OCI-LY7 (cell line): ENCODE data around the gene B3GAT1. TPM values are rescaled to one million over a fixed set of nuclear protein-coding genes. Genes with fewer than 3 reads are reported as not detected.
"Not testable (repeated sequence)": the region's sequence is repeated elsewhere in the genome, so short reads cannot be mapped to it uniquely, and the experiment has no call there.

Experiments used
- BruUV-seq: library from RNA; stranded (reverse); fragments of 400-500 nt; replicated peaks from 2 replicates; lab custom pipeline; 2021; lab: Mats Ljungman, UMichigan
- CTCF ChIA-PET: fragments of 300-600 bp; sonication (Branson Sonifier 250); formaldehyde crosslinking; loops from one replicate; lab custom pipeline; 2022; ENCODE audit warnings: antibody characterized with exemption; ENCODE audit not compliant: unreplicated experiment; lab: Charles Lee
- POLR2A ChIA-PET: fragments of 300-600 bp; sonication (Branson Sonifier 250); formaldehyde crosslinking; loops from one replicate; lab custom pipeline; 2022; ENCODE audit warnings: antibody characterized with exemption; lab: Charles Lee
- DNase-seq: peaks from one replicate; pipeline ENCODE4 v3.0.0-alpha.2; 2015; ENCODE audit warnings: low spot score
- H2AFZ ChIP-seq: fragments of 200-600 bp; sonication (generic), shearing (Covaris generic); 2 replicates; pipeline ENCODE4 v1.6.1; 2014; ENCODE audit warnings: mild to moderate bottlenecking, antibody characterized with exemption, low read length, moderate library complexity
- H3K27ac ChIP-seq: fragments of 200-600 bp; sonication (generic); 2 replicates; pipeline ENCODE4 v1.5.1; 2014; ENCODE audit warnings: mixed run types, low read depth, mild to moderate bottlenecking, moderate library complexity, low read length, inconsistent platforms; ENCODE audit not compliant: poor library complexity, severe bottlenecking
- H3K36me3 ChIP-seq: fragments of 200-600 bp; sonication (generic); 2 replicates; pipeline ENCODE4 v1.6.1; 2014; ENCODE audit warnings: mild to moderate bottlenecking, antibody characterized with exemption, low read length, moderate library complexity, mixed read lengths; ENCODE audit not compliant: insufficient read depth
- H3K4me1 ChIP-seq: fragments of 200-600 bp; sonication (generic); 2 replicates; pipeline ENCODE4 v1.5.1; 2014; ENCODE audit warnings: mild to moderate bottlenecking, low read length; ENCODE audit not compliant: insufficient read depth, poor library complexity, severe bottlenecking
- H3K4me2 ChIP-seq: fragments of 200-600 bp; sonication (generic); 2 replicates; pipeline ENCODE4 v1.6.1; 2014; ENCODE audit warnings: mild to moderate bottlenecking, low read length
- H3K4me3 ChIP-seq: fragments of 200-600 bp; sonication (generic); 2 replicates; pipeline ENCODE4 v1.5.1; 2014; ENCODE audit warnings: mild to moderate bottlenecking, low read depth, low read length; ENCODE audit not compliant: poor library complexity, severe bottlenecking
- H3K79me2 ChIP-seq: fragments of 200-600 bp; sonication (generic); 2 replicates; pipeline ENCODE4 v1.6.1; 2016; ENCODE audit warnings: low read depth, mild to moderate bottlenecking, low read length, moderate library complexity, mixed read lengths; ENCODE audit not compliant: insufficient read depth
- H3K9me2 ChIP-seq: fragments of 200-600 bp; sonication (generic); 2 replicates; pipeline ENCODE4 v1.6.1; 2016; ENCODE audit warnings: mild to moderate bottlenecking, low read length, mixed read lengths; ENCODE audit not compliant: insufficient read depth
- H3K9me3 ChIP-seq: fragments of 200-600 bp; sonication (generic); 2 replicates; pipeline ENCODE4 v1.6.1; 2014; ENCODE audit warnings: mild to moderate bottlenecking, mixed run types, low read length, mixed read lengths
- H4K20me1 ChIP-seq: fragments of 200-600 bp; sonication (generic); 2 replicates; pipeline ENCODE4 v1.6.1; 2014; ENCODE audit warnings: mild to moderate bottlenecking, antibody characterized with exemption, low read length, moderate library complexity, mixed read lengths; ENCODE audit not compliant: insufficient read depth
- EZH2phosphoT487 ChIP-seq: fragments of 200-600 bp; sonication (generic); IDR thresholded peaks from 2 replicates; pipeline ENCODE4 v1.6.1; 2018; ENCODE audit warnings: low read depth, borderline replicate concordance, mild to moderate bottlenecking, mixed run types, antibody characterized with exemption, low read length, moderate library complexity, mixed read lengths
- intact Hi-C: fragments of 100-400 bp; cut with micrococcal nuclease; formaldehyde crosslinking; loops from one replicate; pipeline ENCODE4 v1.10.0; 2022; ENCODE audit not compliant: unreplicated experiment
- total RNA-seq, 2 experiments: library from RNA; depleted of rRNA in 1 of 2; stranded (reverse); fragments of >200 nt in 1 of 2; shearing (Covaris generic) in 1 of 2; gene quantifications; 2 replicates each; pipeline ENCODE4 v1.2.3, GENCODE V29; 2014 to 2022
- TF ChIP-seq, protein P1 (sequence below): fragments of 200-600 bp; sonication (generic); conservative IDR thresholded peaks from 2 replicates; pipeline ENCODE4 v1.5.1; 2014; ENCODE audit warnings: mild to moderate bottlenecking, antibody characterized with exemption, low read length, moderate library complexity, mixed read lengths

Gene B3GAT1
- total RNA-seq, 2 experiments from 2014 or later = not detected

DNA sequence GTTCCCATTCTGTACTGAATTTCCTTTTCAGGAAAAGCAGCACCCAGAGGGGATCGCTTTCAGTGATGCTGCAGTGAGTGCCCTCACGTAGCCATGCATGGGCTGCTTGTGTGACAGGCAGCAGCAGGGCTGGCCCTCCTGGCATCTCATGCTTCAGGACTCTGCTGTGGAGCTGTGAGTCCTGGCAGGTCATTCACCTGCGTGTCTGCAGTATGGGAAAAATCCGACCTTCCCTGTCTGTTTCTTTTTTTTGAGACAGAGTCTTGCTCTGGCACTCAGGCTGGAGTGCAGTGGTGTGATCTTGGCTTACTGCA lies 66.8 kb downstream of the B3GAT1 start:
- Histone ChIP-seq H3K4me1 (no peaks in the 10 kb centered on the region), H3K4me3 (no peak overlapping the region), H2AFZ (no peak overlapping the region), H4K20me1 (no peaks in the 10 kb centered on the region), H3K79me2 (no peaks in the 10 kb centered on the region), H3K9me3 (no peaks in the 10 kb centered on the region), H3K4me2 (no peak overlapping the region), H3K27ac (no peak overlapping the region), H3K36me3 (no peaks in the 10 kb centered on the region), H3K9me2 (no peaks in the 10 kb centered on the region)
- ChIA-PET CTCF (no interaction called here), POLR2A (no interaction called here)
- intact Hi-C loops = no loop called here
- BruUV-seq = no TSS peak
- no peak for DNase-seq
- TF ChIP-seq EZH2phosphoT487 = no peak
- TF ChIP-seq, protein P1, sequence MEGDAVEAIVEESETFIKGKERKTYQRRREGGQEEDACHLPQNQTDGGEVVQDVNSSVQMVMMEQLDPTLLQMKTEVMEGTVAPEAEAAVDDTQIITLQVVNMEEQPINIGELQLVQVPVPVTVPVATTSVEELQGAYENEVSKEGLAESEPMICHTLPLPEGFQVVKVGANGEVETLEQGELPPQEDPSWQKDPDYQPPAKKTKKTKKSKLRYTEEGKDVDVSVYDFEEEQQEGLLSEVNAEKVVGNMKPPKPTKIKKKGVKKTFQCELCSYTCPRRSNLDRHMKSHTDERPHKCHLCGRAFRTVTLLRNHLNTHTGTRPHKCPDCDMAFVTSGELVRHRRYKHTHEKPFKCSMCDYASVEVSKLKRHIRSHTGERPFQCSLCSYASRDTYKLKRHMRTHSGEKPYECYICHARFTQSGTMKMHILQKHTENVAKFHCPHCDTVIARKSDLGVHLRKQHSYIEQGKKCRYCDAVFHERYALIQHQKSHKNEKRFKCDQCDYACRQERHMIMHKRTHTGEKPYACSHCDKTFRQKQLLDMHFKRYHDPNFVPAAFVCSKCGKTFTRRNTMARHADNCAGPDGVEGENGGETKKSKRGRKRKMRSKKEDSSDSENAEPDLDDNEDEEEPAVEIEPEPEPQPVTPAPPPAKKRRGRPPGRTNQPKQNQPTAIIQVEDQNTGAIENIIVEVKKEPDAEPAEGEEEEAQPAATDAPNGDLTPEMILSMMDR = no peak

DNA sequence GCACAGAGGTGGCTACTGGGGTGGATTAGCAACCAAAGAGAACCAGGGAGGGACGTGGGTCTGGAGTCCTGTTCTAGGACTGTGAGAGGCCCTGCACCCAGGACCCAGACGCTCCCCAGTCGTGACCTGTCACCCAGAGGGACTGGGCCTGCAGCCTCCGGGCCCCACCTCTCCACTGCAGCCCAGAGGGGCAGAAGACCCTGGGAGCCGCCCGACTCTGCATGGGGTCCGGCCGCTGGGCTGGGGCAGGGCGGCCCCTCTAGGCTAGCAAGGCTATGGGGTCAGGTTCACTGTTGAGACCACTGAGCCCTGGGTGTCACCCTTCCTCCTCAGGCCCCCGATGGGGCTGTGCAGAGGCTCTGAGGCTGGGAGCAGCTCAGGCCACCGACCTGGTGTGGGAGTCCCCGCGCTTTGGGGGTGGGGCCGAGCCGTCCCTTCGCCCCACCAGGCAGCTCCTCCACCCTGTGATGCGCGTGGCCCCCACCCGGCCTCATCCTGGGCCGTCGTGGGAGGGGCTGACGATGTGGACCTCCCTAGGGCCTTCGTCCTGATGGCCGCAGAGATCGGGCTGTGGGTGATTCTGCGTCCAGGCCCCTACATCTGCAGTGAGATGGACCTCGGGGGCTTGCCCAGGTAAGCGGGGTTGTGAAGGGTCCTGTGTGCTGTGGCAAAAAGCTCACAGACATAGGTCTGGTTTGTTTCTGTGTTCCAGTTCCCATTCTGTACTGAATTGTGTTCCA lies 67.4 kb downstream of the B3GAT1 start:
- POLR2A ChIA-PET, CTCF ChIA-PET, H3K36me3 ChIP-seq, H3K4me2 ChIP-seq, intact Hi-C loops, BruUV-seq, H3K9me3 ChIP-seq, H3K4me3 ChIP-seq, H3K9me2 ChIP-seq, DNase-seq, H3K27ac ChIP-seq, H2AFZ ChIP-seq, H3K4me1 ChIP-seq, H4K20me1 ChIP-seq, H3K79me2 ChIP-seq: not testable (repeated sequence)

DNA sequence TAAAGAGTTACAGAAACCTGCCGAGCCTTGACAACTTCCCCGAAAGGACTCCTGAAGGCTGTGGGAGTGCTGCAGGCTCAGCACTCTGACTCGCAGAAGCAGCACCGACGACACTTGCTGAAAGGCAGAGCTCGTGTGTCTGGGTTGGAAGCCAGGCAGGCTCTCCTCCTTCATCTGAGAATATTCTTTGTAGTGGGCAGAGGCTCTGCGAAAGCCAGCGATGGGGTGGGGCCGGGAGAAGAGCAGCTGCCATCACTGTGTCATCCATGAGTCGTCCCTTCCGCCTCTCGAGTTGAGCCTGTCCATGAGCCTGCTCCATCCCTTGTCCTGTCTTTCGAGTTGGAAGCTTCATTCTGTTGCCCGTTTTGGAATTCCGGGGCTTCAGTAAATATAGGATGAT lies 68.4 kb downstream of the B3GAT1 start:
- no peak for TF ChIP-seq EZH2phosphoT487
- TF ChIP-seq, protein P1 = no peak
- ChIA-PET POLR2A (no interaction called here), CTCF (no interaction called here)
- Histone ChIP-seq H4K20me1 (no peaks in the 10 kb centered on the region), H3K79me2 (no peaks in the 10 kb centered on the region), H3K36me3 (no peaks in the 10 kb centered on the region), H3K4me1 (no peaks in the 10 kb centered on the region), H3K9me3 (no peaks in the 10 kb centered on the region), H3K4me3 (no peak overlapping the region), H3K9me2 (no peaks in the 10 kb centered on the region), H3K4me2 (no peak overlapping the region), H3K27ac (no peak overlapping the region), H2AFZ (no peak overlapping the region)
- BruUV-seq = no TSS peak
- intact Hi-C loops = no loop called here
- no peak for DNase-seq
